GM18873 (cell line): ENCODE results near the gene CSF3R.

Source experiments
- ATAC-seq: cut with Tn5 transposase; IDR thresholded peaks from one replicate; pipeline ENCODE4 v1.9.1; 2021; ENCODE audit warnings: mild to moderate bottlenecking, moderate library complexity, moderate number of reproducible peaks; ENCODE audit not compliant: unreplicated experiment, low FRiP score

The CSF3R gene

GRCh38 chr1:36432616-36433015, 50.1 kb downstream of the CSF3R start:
- ATAC-seq: no peak

GRCh38 chr1:36425791-36426190, 56.9 kb downstream of the CSF3R start:
- ATAC-seq: no peak

- no peak for ATAC-seq
Measured at GRCh38 chr1:36421649-36422048, 61.1 kb downstream of the CSF3R start.

GRCh38 chr1:36420836-36421317, 61.8 kb downstream of the CSF3R start:
- no peak for ATAC-seq

- ATAC-seq: no peak
Measured at GRCh38 chr1:36420409-36420808, 62.3 kb downstream of the CSF3R start.

GRCh38 chr1:36419569-36419968, 63.1 kb downstream of the CSF3R start:
- no peak for ATAC-seq

- ATAC-seq: no peak
Measured at GRCh38 chr1:36419140-36419539, 63.6 kb downstream of the CSF3R start.

- ATAC-seq: no peak
Measured at GRCh38 chr1:36417931-36418330, 64.8 kb downstream of the CSF3R start.
